Activated CD4-positive, alpha-beta T cell treated with anti-CD3 and anti-CD28 coated beads for 4 hours (primary cell): ENCODE measurements around the gene RALGDS.

Experiments used
- DNase-seq, 2 donors: peaks; one replicate each; pipeline ENCODE4 v3.0.0-alpha.2; 2020

Gene RALGDS

DNA sequence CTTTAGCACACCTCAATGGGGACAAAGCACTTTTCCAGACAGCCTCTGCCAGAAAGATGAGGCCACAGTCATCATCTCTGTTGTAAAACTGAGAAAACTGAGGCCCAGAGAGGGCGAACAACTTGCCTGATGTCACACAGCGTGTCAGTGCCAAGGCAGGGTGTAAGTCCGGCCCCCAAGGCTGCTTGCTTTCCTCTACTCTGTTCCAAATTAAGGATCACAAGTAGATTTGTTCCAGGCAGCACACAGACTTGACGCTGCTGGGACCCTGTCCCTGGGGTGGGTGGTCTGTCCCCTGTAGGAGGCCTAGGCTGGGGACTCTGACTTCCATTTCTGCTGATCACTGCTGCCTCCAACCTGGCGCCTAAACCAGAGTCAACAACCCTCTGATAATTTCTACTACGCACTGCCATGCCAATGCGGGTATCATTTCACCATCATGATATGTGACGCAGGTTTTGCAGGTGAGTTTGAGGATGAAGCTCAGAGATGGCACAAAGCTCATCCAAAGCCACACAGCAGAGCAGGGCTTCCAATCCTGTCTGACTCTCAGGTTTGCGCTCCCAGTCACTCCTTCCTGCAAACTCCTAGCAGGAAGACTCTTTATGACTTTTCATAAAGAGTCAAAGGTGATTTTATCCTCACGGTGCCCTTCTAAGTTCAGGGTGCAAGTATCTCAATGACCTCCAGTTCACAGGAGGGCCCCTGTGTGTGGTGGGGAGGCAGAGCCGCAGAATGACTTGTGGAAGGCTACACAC, 13.5 kb upstream of the RALGDS start:
- no peak for DNase-seq

DNA sequence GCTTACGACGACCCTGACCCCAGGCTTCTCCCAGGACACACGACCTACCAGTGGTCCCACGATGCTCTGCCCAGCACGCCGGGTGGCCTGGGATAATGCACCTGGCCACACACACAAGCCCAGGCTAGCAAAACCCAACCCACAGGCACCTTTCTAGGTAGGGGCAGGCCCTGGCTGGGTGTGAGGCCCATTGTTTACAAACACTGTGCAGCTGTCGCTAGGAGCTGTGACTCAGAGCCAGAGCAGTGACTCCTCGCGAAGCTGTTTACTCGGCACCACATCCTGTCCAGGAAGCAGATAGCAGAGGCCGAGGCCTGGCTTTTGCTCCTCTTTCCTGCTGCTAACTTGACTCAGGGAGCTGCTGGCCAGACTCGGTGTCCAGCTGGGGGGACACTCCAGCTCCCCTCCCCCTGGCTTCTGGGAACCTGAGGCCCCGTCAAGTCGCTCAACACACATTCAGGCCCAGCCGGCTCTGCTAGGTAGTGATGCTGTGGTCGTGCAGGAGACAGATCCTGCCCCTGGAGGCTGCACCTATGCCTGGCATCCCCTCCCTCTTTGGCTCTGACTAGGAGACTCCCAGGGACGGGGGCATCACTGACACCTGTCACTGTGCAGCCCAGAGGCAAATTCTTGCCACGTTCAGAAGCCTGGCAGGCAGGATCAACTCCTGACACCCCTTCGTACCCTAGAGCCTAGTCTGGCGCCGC, 12.8 kb upstream of the RALGDS start:
- peak; percentile 78 to 81 for DNase-seq

DNA sequence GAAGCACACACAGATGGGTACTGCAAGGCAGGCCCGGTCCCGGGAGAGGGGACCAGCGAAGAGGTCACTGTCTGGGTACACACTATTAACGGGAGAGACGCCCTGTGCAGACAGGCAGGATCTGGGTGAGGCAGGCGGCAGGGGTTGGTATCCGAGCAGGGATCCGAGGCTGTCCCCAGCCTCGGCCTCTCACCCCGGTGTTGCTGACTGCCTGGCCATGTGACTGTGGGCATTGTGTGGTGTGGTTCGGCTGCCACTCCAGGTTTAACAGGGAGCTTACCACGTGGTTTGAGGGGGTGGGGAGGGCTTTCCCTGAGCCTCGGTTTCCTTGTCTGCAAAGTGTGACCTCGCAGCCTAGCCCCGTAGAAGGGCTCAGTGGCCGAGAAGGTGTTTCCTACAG, 11.1 kb upstream of the RALGDS start:
- no peak for DNase-seq

GRCh38 chr9:133131506-133131905, 10.5 kb upstream of the RALGDS start:
- no peak for DNase-seq

DNA sequence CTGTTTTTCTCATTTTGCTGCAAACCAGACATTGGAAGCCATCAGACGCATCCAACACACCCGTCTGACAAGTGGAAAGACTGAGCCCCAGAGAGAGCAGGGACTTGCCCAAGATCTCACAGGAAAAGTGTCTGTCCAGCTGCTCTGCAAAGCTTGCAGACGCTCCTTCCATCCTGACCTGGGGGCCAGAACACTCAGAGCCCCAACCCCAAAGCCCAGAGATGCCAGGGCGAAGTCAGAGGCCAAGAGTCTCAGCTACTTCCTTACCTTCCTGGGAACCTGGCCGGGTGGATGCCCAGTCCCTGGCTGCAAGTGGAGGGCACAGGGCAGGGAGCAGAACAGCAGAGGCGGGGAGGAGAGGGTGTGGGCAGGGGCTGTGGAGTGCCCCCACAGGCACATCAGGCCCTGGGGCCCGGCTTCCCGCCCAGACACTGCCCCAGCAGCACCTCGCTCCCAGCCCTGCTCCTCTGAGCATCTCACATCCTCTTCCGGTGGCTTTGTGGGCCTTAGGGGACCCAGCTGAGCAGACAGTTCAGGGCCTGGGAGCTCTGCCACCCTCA, 9.7 kb upstream of the RALGDS start:
- peak; percentile 31 to 58 for DNase-seq

DNA sequence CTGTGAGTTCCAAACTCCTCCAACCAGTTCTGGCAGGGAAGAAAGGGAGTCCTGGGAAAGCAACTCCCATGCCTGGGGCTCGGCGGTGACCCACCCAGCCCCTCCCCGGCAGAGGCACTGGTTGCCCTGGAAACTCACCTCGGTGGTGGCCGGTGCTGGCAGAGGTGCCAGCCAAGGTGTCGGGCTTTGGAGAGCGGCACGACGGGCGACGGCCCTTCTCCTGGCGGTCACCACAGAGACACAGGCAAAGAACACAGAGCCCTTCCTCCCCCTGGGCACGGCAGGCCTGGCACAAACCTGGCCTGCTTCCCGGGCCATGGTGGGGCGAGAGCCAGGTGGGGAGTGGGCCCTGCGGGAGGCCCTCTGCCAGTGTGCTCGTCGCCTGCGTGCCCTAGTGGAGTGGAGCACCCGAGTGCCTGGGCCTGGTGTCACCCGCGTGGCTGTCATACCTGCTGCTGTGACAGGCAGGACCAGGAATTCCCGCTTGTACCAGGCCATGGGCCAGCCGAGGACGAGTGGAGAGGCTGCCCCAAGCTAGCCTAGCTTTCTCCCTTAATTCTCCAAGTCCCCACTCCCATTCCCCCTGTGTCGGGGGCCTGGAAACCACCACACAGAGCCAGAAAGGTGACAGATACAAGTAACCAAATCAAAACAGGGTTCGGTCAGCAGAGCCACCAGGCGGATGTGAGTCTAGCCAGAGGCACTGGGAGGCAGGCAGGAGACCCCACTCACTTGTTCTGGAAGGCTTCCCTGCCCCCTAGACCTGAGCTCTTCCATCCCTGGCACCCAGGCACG, 8.2 kb upstream of the RALGDS start:
- no peak for DNase-seq

DNA sequence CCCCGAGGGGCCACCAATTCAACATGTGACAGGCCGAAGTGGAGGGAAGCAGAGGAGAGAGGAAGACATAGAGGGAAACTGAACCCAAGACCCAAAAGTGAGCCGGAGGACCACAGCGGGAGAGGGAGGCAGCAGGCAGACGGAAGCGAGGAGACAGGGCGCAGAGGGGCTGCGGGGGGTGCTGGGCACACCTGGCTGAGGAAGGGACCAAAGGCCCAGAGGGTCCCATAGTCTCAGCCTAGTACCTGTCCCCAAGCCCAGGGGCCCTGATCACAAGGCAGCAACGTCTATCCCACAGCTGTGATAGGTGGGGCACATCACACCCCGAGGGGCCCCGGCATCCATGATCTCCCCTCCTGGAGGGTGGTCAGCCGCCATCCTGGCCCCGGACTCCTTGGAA, 7.1 kb upstream of the RALGDS start:
- DNase-seq: no peak

GRCh38 chr9:133127340-133127981, 6.4 kb upstream of the RALGDS start:
- peak; percentile 42 to 64 for DNase-seq

DNA sequence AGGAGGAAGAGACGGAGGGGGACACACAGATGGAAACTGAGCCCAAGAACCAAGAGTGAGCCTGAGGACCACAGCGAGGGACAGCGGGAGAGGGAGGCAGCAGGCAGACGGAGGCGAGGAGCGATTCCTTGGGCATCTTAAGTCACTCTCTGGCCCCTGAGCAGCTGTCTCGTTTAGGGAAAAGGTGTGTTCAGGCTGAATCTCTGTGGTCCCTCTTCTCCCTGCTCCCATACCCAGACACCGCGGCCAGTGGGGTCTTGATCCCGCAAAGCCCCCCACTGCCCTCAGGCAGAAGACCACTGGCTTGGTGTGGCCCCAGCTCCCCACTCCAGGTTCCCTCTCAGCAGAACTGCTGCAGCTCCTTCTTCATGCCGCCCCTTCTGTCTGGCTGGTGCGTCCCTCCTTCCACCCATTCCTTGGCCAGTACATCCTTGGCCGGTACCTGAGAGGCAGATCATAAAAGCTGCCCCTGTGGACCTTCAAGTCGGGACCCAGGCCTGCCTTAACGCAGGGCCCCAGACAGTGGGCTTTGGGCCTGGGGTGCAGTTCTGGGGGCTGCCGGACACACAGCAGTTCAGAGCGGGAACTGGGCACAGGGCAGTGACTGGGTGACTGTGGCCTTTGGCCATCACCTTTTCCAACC, 5.8 kb upstream of the RALGDS start:
- DNase-seq: no peak

DNA sequence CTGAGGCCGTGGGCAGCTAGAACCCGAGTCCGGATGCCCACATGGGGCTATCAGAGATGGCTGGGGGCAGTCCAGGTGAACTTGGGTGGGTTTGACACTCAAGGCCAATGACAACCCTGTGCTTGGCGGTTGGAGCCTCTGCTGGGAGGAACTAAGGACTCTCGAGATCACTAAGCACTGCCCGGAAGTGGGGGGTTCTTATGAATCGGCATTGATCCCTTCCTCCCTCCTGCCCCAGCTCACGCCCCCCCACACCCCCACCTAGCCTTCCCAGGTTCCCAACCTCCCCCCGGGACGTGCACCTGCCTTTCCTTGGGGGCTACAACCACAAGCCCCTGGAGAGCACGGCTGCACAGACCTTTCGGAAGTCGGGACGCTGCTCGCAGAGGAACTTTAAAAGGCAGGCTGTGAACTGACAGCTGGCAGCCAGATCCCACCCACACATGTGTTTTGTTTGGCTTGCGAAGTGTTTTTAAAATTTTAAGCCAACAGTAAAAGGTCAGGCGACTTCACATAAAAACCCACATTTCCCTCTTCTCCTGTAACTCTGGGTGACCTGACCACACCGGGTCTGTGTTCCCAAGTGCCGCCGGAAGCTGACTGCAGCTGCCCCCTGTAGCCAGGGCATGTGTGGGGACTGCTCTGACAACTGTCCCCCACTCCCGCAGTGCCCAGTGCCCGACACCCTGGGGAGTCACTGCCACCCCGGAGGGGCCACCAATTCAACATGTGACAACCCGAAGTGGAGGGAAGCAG, 5.1 kb upstream of the RALGDS start:
- no peak for DNase-seq

DNA sequence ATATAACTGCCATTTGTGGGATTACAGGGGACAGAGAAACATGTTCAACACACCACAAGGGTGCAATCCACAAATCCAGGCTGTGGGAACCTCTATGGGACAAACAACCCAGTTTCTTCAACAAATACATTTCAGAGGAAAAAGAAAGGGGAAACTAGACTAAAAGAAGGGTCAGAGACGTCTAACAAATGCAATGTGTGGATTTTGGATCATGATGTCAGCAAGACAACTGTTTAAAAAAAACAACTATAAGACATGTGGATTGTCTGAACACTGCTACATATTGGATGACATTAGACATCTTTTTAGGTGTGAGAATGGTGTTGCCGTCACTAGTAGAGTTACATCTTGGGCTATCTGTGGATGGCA, 3.9 kb upstream of the RALGDS start:
- DNase-seq: no peak

GRCh38 chr9:133124123-133124906, 3.3 kb upstream of the RALGDS start:
- no peak for DNase-seq

DNA sequence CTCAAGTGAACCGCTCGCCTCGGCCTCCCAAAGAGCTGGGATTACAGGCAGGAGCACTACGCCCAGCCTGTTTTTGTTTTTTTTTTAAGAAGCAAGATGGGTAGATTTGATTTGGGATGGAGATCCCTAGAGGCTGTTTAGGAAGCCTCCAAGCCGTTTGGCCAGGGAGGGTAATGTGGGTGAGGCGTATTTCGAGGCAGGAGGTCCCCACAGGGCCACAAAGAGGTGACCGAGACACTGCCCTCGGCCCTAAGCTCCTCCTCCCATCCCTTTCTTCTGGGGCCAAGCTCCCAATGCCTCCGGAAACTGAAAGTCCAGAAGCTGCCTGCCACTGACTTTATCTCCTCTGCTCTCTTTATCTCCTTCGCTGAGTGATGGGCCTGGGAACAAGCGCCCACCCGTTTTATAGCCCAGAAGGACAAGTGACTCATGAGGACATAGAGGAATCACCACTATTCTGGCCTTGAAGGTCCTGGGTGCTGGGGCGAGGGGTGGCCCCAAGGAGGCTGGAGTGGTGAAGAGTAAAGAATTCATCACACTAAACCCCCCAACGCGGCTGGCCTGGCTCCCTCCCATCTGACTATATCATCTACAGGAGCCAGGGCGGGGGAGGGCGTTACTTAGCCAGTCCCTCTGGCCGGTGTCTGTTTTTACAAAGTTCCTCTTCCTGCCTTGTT, 2.0 kb upstream of the RALGDS start:
- no peak for DNase-seq

GRCh38 chr9:133122605-133122934, 1.5 kb upstream of the RALGDS start:
- DNase-seq: no peak

GRCh38 chr9:133121915-133122550, 993 bp upstream of the RALGDS start:
- DNase-seq: no peak

DNA sequence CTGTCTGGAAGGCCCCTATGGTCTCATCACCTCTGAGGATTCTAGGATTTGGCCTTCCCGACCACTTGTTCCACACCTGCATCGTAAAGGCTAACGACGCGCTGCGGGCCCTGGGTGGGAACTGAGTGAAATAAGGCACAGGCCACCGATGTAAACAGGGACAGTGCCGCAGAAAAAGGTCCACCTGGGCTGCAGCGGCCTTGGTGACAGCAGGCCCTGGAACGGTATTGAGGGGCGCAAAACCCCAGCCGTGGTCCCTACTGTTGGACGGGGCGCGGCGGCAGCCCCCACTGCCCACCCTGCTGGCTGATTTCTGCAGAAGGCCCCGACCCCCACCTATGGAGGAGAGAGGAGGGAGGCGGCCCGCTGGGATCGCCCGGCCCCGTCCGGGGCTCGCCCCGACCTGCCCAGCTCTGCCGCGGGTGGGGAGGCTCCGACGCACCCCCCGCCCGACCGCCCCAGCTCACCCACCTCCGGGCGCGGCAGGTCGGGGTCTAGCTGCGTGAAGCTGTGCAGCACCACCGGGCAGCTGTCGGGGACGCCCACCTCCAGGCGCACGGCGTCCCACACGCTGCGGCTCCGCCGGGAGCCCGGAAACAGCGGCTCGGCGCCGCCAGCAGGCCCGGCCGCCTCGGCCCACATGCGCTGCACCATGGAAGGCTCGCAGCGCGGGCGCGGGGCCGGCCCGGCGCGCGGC, 391 bp downstream of the RALGDS start:
- no peak for DNase-seq

GRCh38 chr9:133119846-133120500, 1.1 kb downstream of the RALGDS start:
- no peak for DNase-seq

DNA sequence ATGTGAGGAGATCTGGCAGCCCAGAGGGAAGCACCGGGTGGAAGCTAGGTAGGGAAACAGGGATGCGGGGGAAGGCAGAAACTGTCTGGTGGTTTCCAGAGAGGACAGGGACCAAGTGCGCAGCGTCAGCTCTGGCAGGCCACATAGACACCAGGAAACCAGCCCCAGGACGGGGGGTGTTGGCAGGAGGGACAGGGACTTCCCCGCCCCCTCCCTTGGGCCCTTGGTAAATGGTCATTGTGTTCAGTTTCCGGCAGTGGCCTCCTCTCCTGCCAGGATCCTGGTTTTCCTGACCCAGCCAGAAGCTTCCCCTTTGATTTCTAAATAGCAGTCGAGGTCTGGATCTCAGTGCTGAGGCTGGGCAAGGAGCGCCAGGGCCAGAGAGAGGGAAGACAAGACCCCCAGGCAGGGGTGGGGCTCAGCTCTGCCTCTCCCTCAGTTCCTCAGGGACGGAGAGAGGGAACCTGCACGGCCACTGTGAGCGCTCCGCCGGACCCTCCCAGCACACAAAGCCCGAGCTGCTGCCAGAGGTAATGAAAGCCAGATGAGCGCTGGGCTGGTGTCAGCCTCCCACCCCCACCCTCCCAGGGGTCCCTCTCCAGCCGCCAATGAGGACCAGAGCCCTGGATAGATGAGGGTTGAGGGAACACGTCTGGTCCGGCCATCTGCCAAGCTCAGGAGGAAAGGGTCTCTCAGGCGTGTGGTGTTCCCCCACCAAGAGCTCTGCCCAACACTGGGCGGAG, 1.8 kb downstream of the RALGDS start:
- no peak for DNase-seq
